Neural crest cell (in vitro differentiated cells): ENCODE results near the gene GRM4. TPM values are rescaled to one million over a fixed set of nuclear protein-coding genes. Genes with fewer than 3 reads are reported as not detected.
"Not testable (repeated sequence)": the region's sequence is repeated elsewhere in the genome, so short reads cannot be mapped to it uniquely, and the experiment has no call there.

Experiments
- DNase-seq: peaks from one replicate; pipeline ENCODE4 v3.0.0; 2021; ENCODE audit warnings: low read depth, mixed read lengths, low spot score
- H3K27ac Mint-ChIP-seq: one replicate; pipeline ENCODE4 v1.8.0; 2021; ENCODE audit warnings: mild to moderate bottlenecking, mixed read lengths; ENCODE audit not compliant: unreplicated experiment
- H3K27me3 Mint-ChIP-seq: 2 replicates; pipeline ENCODE4 v1.8.0; 2021; ENCODE audit warnings: low read depth, mild to moderate bottlenecking, mixed read lengths
- H3K36me3 Mint-ChIP-seq: 2 replicates; pipeline ENCODE4 v1.8.0; 2021; ENCODE audit warnings: low read depth, mild to moderate bottlenecking, mixed read lengths
- H3K4me1 Mint-ChIP-seq: 2 replicates; pipeline ENCODE4 v1.8.0; 2021; ENCODE audit warnings: mixed read lengths
- H3K4me3 Mint-ChIP-seq: one replicate; pipeline ENCODE4 v1.8.0; 2021; ENCODE audit warnings: mild to moderate bottlenecking, mixed read lengths
- H3K9me3 Mint-ChIP-seq: 2 replicates; pipeline ENCODE4 v1.8.0; 2021; ENCODE audit warnings: mixed read lengths
- CTCF ChIP-seq: fragments of 200-600 bp; sonication (generic); conservative IDR thresholded peaks from 2 replicates; pipeline ENCODE4 v1.5.0; 2021; ENCODE audit warnings: antibody characterized with exemption, mild to moderate bottlenecking
- long read RNA-seq: library from polyadenylated mRNA; unstranded; transcript quantifications from one replicate; pipeline ENCODE4 v2.0.0, GENCODE V29; 2020
- total RNA-seq: library from RNA; stranded (reverse); gene quantifications from 2 replicates; pipeline ENCODE4 v1.2.1, GENCODE V29; 2021

The GRM4 gene
- not detected in 2 replicates for total RNA-seq
- long read RNA-seq: 0 reads

GRCh38 chr6:34146021-34146782 is at the start of gene GRM4:
TSS of gene GRM4 (minus strand) at chr6:34146087. CDS start at chr6:34133496, 12,591 bp downstream.
- H3K27ac Mint-ChIP-seq: no peak within 1 kb of the TSS
- H3K4me1 Mint-ChIP-seq: peaks cover 7% of the 10 kb centered on the region
- DNase-seq: no peak
- no peak for TF ChIP-seq CTCF
- H3K9me3 Mint-ChIP-seq: no peaks in the 10 kb centered on the region
- H3K4me3 Mint-ChIP-seq: peak within 1 kb of the TSS; percentile 47
- H3K27me3 Mint-ChIP-seq: peaks cover 93% of the 10 kb centered on the region
- no peaks in the 10 kb centered on the region for H3K36me3 Mint-ChIP-seq

GRCh38 chr6:34194772-34195171 is 48.9 kb upstream of the GRM4 start:
- Mint-ChIP-seq H3K27ac (peak overlapping the region; percentile 27), H3K9me3 (no peaks in the 10 kb centered on the region), H3K27me3 (peaks cover 2% of the 10 kb centered on the region), H3K4me1 (peaks cover 5% of the 10 kb centered on the region), H3K4me3 (no peak overlapping the region), H3K36me3 (no peaks in the 10 kb centered on the region)
- no peak for DNase-seq
- TF ChIP-seq CTCF: no peak

- H3K27me3 Mint-ChIP-seq: peaks cover 2% of the 10 kb centered on the region
- H3K9me3 Mint-ChIP-seq: no peaks in the 10 kb centered on the region
- H3K36me3 Mint-ChIP-seq: no peaks in the 10 kb centered on the region
- H3K4me1 Mint-ChIP-seq: no peaks in the 10 kb centered on the region
- no peak overlapping the region for H3K27ac Mint-ChIP-seq
- no peak for DNase-seq
- no peak for TF ChIP-seq CTCF
- H3K4me3 Mint-ChIP-seq: no peak overlapping the region
These were observed 44.7 kb upstream of the GRM4 start for GRCh38 chr6:34190504-34191122.

- Mint-ChIP-seq H3K4me3 (no peak overlapping the region), H3K9me3 (no peaks in the 10 kb centered on the region)
These were observed 44.1 kb upstream of the GRM4 start for GRCh38 chr6:34189806-34190503.

GRCh38 chr6:34184726-34185125 is 38.8 kb upstream of the GRM4 start:
- H3K27me3 Mint-ChIP-seq, H3K4me3 Mint-ChIP-seq, H3K36me3 Mint-ChIP-seq, H3K4me1 Mint-ChIP-seq, H3K9me3 Mint-ChIP-seq, H3K27ac Mint-ChIP-seq, DNase-seq: not testable (repeated sequence)

More at GRCh38 chr6:34189806-34190503, 44.1 kb upstream of the GRM4 start:
- DNase-seq: no peak
- no peaks in the 10 kb centered on the region for H3K4me1 Mint-ChIP-seq
- H3K27me3 Mint-ChIP-seq: no peaks in the 10 kb centered on the region
- no peak for TF ChIP-seq CTCF
- no peak overlapping the region for H3K27ac Mint-ChIP-seq
- no peaks in the 10 kb centered on the region for H3K36me3 Mint-ChIP-seq
